ENCODE results near the gene VWF. TPM values are rescaled to one million over a fixed set of nuclear protein-coding genes. Genes with fewer than 3 reads are reported as not detected.

VWF gene
- total and polyA plus RNA-seq, 10 of the 15 experiments (the other 5 are each of a cell fraction or from before 2014, with no cell fraction given): 0.08 to 0.23 TPM; not detected in 8

DNA sequence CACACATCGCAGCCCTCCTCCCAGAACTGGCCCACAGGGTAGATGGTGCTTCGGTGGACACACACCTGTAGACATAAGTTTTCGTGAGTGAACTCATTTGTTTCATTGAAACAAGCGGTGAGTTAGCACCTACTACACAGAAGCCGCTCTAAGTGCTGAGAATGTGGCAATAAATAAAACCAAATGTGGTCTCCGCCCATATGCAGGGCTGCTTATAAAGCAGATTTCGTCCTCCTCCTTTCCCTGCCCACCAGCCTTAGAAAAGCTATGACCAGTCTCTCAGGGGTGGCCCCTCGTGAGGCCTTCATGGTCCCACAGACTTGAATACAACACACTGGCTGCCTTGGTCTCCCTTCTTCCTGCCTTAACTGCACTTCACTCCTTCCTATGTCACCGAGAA lies 148.3 kb downstream of the VWF start:
- no peaks in the 10 kb centered on the region for H3K9me3 ChIP-seq (replicated peaks; ENCODE audit: control insufficient read depth, insufficient read depth, low read length)
- no peak overlapping the region for H3K4me2 ChIP-seq (ENCODE audit: control insufficient read depth, insufficient read depth)
- ChIA-PET POLR2A (no interaction called here), CTCF (interaction anchor here (2.1 kb wide), 1 partner anchor 10 kb away, joined by 7 read pairs; no protein-coding TSS in a partner anchor), RAD21 (ENCODE audit: unreplicated experiment) (no interaction called here), SMC1A (ENCODE audit: uncharacterized antibody, unreplicated experiment) (no interaction called here)
- H3K27me3 ChIP-seq (replicated peaks in 1 of 2; ENCODE audit: control insufficient read depth in 2 of 2, insufficient read depth in 2 of 2, low read length in 1 of 2): peaks cover 1 to 8% of the 10 kb centered on the region in 2 experiments
- ATAC-seq (no peak), FAIRE-seq (no peak), DNase-seq (ENCODE audit: low read depth, low spot score) (no peak)
- H4K20me1 ChIP-seq (ENCODE audit: control insufficient read depth, insufficient read depth): no peaks in the 10 kb centered on the region
- intact Hi-C loops (cut with micrococcal nuclease; ENCODE audit: unreplicated experiment): no loop called here
- H3K9ac ChIP-seq (ENCODE audit: control insufficient read depth, insufficient read depth, low read length): no peak overlapping the region
- WGBS (ENCODE audit: insufficient coverage, insufficient replicate concordance, low lambda C conversion rate, missing lambda C conversion rate): 21% methylated on average over 9 of the region's 9 CpGs
- H3K4me1 ChIP-seq (ENCODE audit: control insufficient read depth, insufficient read depth, low read length): no peaks in the 10 kb centered on the region
- no peak overlapping the region for H3K4me3 ChIP-seq
- no peaks in the 10 kb centered on the region for H3K36me3 ChIP-seq (ENCODE audit: control insufficient read depth in 2 of 2, insufficient read depth in 2 of 2, low read length in 1 of 2)
- TF ChIP-seq JUNB (IDR thresholded peaks at IDR 0.05) (no peak), POLR2AphosphoS5 (IDR thresholded peaks at IDR 0.05; ENCODE audit: low read length) (no peak), REST (IDR thresholded peaks at IDR 0.05; ENCODE audit: low read depth, low read length) (no peak), ZSCAN29 (IDR thresholded peaks at IDR 0.05) (no peak), SRF (IDR thresholded peaks at IDR 0.05; ENCODE audit: low read depth in 2 of 2, low read length in 2 of 2) (no peak), MAX (IDR thresholded peaks at IDR 0.05; ENCODE audit: low read depth, low read length) (no peak), IRF4 (IDR thresholded peaks at IDR 0.05; ENCODE audit: low read depth, low read length) (no peak), NFXL1 (IDR thresholded peaks at IDR 0.05; ENCODE audit: borderline replicate concordance) (no peak), SP1 (IDR thresholded peaks at IDR 0.05; ENCODE audit: low read depth, low read length) (no peak), CHD2 (IDR thresholded peaks at IDR 0.05; ENCODE audit: borderline replicate concordance, low read depth, low read length) (no peak), RELA (IDR thresholded peaks at IDR 0.05; ENCODE audit: borderline replicate concordance, partially characterized antibody) (no peak), NRF1 (conservative IDR thresholded peaks at IDR 0.05; ENCODE audit: low read depth, low read length) (no peak), ZNF207 (IDR thresholded peaks at IDR 0.05; ENCODE audit: borderline replicate concordance) (no peak), SMAD1 (IDR thresholded peaks at IDR 0.05; ENCODE audit: low read depth, partially characterized antibody) (no peak), CBX3 (IDR thresholded peaks at IDR 0.05; ENCODE audit: borderline replicate concordance, low read depth) (no peak), RAD21 (IDR thresholded peaks at IDR 0.05; ENCODE audit: insufficient read depth, low read depth, low read length) (no peak)
- TF ChIP-seq, protein P1, sequence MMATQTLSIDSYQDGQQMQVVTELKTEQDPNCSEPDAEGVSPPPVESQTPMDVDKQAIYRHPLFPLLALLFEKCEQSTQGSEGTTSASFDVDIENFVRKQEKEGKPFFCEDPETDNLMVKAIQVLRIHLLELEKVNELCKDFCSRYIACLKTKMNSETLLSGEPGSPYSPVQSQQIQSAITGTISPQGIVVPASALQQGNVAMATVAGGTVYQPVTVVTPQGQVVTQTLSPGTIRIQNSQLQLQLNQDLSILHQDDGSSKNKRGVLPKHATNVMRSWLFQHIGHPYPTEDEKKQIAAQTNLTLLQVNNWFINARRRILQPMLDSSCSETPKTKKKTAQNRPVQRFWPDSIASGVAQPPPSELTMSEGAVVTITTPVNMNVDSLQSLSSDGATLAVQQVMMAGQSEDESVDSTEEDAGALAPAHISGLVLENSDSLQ (IDR thresholded peaks at IDR 0.05): no peak
- TF ChIP-seq, protein P2, sequence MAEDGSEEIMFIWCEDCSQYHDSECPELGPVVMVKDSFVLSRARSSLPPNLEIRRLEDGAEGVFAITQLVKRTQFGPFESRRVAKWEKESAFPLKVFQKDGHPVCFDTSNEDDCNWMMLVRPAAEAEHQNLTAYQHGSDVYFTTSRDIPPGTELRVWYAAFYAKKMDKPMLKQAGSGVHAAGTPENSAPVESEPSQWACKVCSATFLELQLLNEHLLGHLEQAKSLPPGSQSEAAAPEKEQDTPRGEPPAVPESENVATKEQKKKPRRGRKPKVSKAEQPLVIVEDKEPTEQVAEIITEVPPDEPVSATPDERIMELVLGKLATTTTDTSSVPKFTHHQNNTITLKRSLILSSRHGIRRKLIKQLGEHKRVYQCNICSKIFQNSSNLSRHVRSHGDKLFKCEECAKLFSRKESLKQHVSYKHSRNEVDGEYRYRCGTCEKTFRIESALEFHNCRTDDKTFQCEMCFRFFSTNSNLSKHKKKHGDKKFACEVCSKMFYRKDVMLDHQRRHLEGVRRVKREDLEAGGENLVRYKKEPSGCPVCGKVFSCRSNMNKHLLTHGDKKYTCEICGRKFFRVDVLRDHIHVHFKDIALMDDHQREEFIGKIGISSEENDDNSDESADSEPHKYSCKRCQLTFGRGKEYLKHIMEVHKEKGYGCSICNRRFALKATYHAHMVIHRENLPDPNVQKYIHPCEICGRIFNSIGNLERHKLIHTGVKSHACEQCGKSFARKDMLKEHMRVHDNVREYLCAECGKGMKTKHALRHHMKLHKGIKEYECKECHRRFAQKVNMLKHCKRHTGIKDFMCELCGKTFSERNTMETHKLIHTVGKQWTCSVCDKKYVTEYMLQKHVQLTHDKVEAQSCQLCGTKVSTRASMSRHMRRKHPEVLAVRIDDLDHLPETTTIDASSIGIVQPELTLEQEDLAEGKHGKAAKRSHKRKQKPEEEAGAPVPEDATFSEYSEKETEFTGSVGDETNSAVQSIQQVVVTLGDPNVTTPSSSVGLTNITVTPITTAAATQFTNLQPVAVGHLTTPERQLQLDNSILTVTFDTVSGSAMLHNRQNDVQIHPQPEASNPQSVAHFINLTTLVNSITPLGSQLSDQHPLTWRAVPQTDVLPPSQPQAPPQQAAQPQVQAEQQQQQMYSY (CRISPR knock-in tag; IDR thresholded peaks at IDR 0.05): no peak
- no peaks in the 10 kb centered on the region for H3K79me2 ChIP-seq (ENCODE audit: control insufficient read depth, insufficient read depth, low read length)
- in situ Hi-C loops (cut with MboI): no loop called here
- H2AFZ ChIP-seq (ENCODE audit: control insufficient read depth, low read depth, low read length): no peak overlapping the region
- H3K27ac ChIP-seq (ENCODE audit: control insufficient read depth, insufficient read depth): no peak overlapping the region
- BruUV-seq (replicated peaks): no TSS peak
